K562 (cell line): ENCODE measurements around the gene RASGRP4. TPM values are rescaled to one million over a fixed set of nuclear protein-coding genes. Genes with fewer than 3 reads are reported as not detected.
A peak's percentile ranks its signal among the peaks of the same experiment; 100 is the strongest.

Experiments
- ARID4B ChIP-seq: sonication (generic); formaldehyde crosslinking; IDR thresholded peaks from 2 replicates; pipeline ENCODE4 v1.8.0; 2022; ENCODE audit warnings: mild to moderate bottlenecking, missing genetic modification reagents
- BRD9 ChIP-seq: fragments of 450-650 bp; IDR thresholded peaks from 2 replicates; pipeline ENCODE4 v1.6.1; 2018; ENCODE audit warnings: low read depth; ENCODE audit not compliant: partially characterized antibody
- CCNT2 ChIP-seq: IDR thresholded peaks from 2 replicates; pipeline ENCODE4 v1.6.1; 2011; ENCODE audit warnings: borderline replicate concordance, low read depth, mild to moderate bottlenecking, moderate library complexity, mixed read lengths, low read length; ENCODE audit not compliant: insufficient read length; ENCODE audit errors: extremely low read depth
- CREB5 ChIP-seq: fragments of 250-450 bp; sonication (Bioruptor Pico); IDR thresholded peaks from 2 replicates; pipeline ENCODE4 v1.5.0; 2020; ENCODE audit warnings: mild to moderate bottlenecking
- GATA2 ChIP-seq: sonication (generic); formaldehyde crosslinking; IDR thresholded peaks from 2 replicates; pipeline ENCODE4 v1.4.0; 2020; ENCODE audit warnings: mild to moderate bottlenecking, missing genetic modification reagents
- GTF2B ChIP-seq: IDR thresholded peaks from 2 replicates; pipeline ENCODE4 v1.6.1; 2011; ENCODE audit not compliant: insufficient read length; ENCODE audit errors: extremely low read depth
- HIVEP1 ChIP-seq: fragments of 250-450 bp; sonication (Bioruptor Pico); IDR thresholded peaks from 2 replicates; pipeline ENCODE4 v1.4.0; 2020; ENCODE audit warnings: mild to moderate bottlenecking
- MTA1 ChIP-seq: fragments of 450-650 bp; IDR thresholded peaks from 2 replicates; pipeline ENCODE4 v1.6.1; 2017; ENCODE audit warnings: borderline replicate concordance
- MTA3 ChIP-seq: fragments of 450-650 bp; formaldehyde crosslinking; IDR thresholded peaks from 2 replicates; pipeline ENCODE4 v1.6.1; 2017; ENCODE audit warnings: mild to moderate bottlenecking, borderline replicate concordance
- POLR3G ChIP-seq: IDR thresholded peaks from 2 replicates; pipeline ENCODE4 v1.6.1; 2011; ENCODE audit not compliant: insufficient read length, insufficient replicate concordance; ENCODE audit errors: extremely low read depth
- SMARCE1 ChIP-seq: fragments of 450-650 bp; IDR thresholded peaks from 2 replicates; pipeline ENCODE4 v1.7.1; 2016; ENCODE audit warnings: mild to moderate bottlenecking
- SRF ChIP-seq, 2 experiments: fragments of 250-450, 450-650 bp in 1 of 2; sonication (Bioruptor Pico) in 1 of 2; sonication (generic) in 1 of 2; formaldehyde crosslinking; IDR thresholded peaks; 2 replicates each; pipeline versions ENCODE4 v1.5.0 to v1.5.1; 2020 to 2022; ENCODE audit warnings: mild to moderate bottlenecking in 1 of 2, missing genetic modification reagents in 1 of 2
- TCF3 ChIP-seq: sonication (generic); formaldehyde crosslinking; IDR thresholded peaks from 2 replicates; pipeline ENCODE4 v1.4.0; 2020; ENCODE audit warnings: mild to moderate bottlenecking, missing genetic modification reagents
- ZNF311 ChIP-seq: fragments of 250-450 bp; sonication (Bioruptor Pico); IDR thresholded peaks from 2 replicates; pipeline ENCODE4 v1.4.0; 2020; ENCODE audit warnings: mild to moderate bottlenecking, moderate library complexity
- ZNF347 ChIP-seq: fragments of 450-650 bp; formaldehyde crosslinking; IDR thresholded peaks from 2 replicates; pipeline ENCODE4 v1.4.0; 2020; ENCODE audit warnings: low read depth, mild to moderate bottlenecking, moderate library complexity
- ZNF592 ChIP-seq: fragments of 450-650 bp; IDR thresholded peaks from 2 replicates; pipeline ENCODE4 v1.6.1; 2017; ENCODE audit warnings: antibody characterized with exemption, mild to moderate bottlenecking
- polyA plus RNA-seq, 8 experiments: library from polyadenylated mRNA; depleted of rRNA in 4 of 8; stranded (reverse) in 5 of 8; unstranded in 3 of 8; fragments of >200 nt; fragmentation: Nextera tagmentation in 2 of 8; fragmentation: Illumina TruSeq in 1 of 8; extraction: Ambion mirVana in 2 of 8; extraction: Trizol in 1 of 8; gene quantifications; 2 replicates each; pipeline versions ENCODE4 v1.2.1 to v1.2.3, GENCODE V29; 2011 to 2014; ENCODE audit warnings: inconsistent platforms in 1 of 8, missing spikeins in 1 of 8
- total RNA-seq, 7 experiments: library from RNA; depleted of rRNA in 6 of 7; stranded (reverse); fragments of >200 nt in 6 of 7; fragmentation: Illumina TruSeq in 2 of 7; extraction: Trizol in 2 of 7; gene quantifications; 2 replicates each; pipeline versions ENCODE4 v1.2.1 to v1.2.3, GENCODE V29; 2011 to 2021; ENCODE audit warnings: low replicate concordance in 1 of 7

RASGRP4 gene
- total and polyA plus RNA-seq, 9 of the 15 experiments (the other 6 are each of a cell fraction or from before 2014, with no cell fraction given): 0.39 to 4.6 (median 3.8) TPM

- TF ChIP-seq ARID4B (CRISPR knock-in tag) (peak; percentile 13; the same call in 1 of the 2 replicates), ZNF592 (no peak), POLR3G (no peak), ZNF347 (CRISPR knock-in tag) (no peak), TCF3 (CRISPR knock-in tag) (no peak), HIVEP1 (CRISPR knock-in tag) (no peak), MTA1 (no peak), SMARCE1 (no peak), CCNT2 (no peak), GTF2B (no peak), SRF (CRISPR knock-in tag; IDR thresholded peaks at IDR 0.05) (0 out of 4 replicates have a peak, but pooled peaks of 1 of the 2 experiments have one; percentile 12), CREB5 (CRISPR knock-in tag) (no peak), MTA3 (no peak; the same call in 1 of the 2 replicates), GATA2 (CRISPR knock-in tag) (no peak), ZNF311 (CRISPR knock-in tag) (no peak), BRD9 (no peak)
These were observed 63.7 kb downstream of the RASGRP4 start (continued) for GRCh38 chr19:38362076-38362945.
